ENCODE results near the gene NRXN3. TPM values are rescaled to one million over a fixed set of nuclear protein-coding genes. Genes with fewer than 3 reads are reported as not detected.

The NRXN3 gene
- polyA plus RNA-seq, 1 experiment = 7.0 TPM

DNA sequence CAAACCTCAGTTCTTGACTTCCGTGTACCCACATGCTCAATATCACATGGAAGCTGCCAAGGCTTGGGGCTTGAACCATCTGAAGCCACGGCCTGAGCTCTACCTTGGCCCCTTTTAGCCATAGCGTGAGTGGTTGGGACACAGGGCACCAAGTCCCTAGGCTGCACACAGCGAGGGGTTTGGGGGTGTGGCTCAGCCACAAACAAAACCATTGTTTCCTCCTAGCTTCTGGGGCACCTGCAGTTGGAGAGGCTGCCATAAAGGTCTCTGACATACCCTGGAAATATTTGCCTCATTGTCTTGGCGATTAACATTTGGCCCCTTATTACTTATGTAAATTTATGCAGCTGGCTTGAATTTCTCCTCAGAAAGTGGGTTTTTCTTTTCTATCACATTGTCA is 628.6 kb downstream of the NRXN3 start:
- ChIA-PET CTCF (no interaction called here), POLR2A (no interaction called here)
- DNase-seq (ENCODE audit: low read depth) = no peak
- H3K36me3 ChIP-seq (ENCODE audit: control insufficient read depth, insufficient read depth, low read length) = no peaks in the 10 kb centered on the region
- TF ChIP-seq, protein P1, sequence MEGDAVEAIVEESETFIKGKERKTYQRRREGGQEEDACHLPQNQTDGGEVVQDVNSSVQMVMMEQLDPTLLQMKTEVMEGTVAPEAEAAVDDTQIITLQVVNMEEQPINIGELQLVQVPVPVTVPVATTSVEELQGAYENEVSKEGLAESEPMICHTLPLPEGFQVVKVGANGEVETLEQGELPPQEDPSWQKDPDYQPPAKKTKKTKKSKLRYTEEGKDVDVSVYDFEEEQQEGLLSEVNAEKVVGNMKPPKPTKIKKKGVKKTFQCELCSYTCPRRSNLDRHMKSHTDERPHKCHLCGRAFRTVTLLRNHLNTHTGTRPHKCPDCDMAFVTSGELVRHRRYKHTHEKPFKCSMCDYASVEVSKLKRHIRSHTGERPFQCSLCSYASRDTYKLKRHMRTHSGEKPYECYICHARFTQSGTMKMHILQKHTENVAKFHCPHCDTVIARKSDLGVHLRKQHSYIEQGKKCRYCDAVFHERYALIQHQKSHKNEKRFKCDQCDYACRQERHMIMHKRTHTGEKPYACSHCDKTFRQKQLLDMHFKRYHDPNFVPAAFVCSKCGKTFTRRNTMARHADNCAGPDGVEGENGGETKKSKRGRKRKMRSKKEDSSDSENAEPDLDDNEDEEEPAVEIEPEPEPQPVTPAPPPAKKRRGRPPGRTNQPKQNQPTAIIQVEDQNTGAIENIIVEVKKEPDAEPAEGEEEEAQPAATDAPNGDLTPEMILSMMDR (IDR thresholded peaks at IDR 0.05; ENCODE audit: insufficient read depth, low read depth, low read length) = no peak
- no peak overlapping the region for H3K4me3 ChIP-seq (ENCODE audit: low read depth, low read length)
- H3K27me3 ChIP-seq (ENCODE audit: control insufficient read depth, insufficient read depth, low read length) = no peaks in the 10 kb centered on the region

DNA sequence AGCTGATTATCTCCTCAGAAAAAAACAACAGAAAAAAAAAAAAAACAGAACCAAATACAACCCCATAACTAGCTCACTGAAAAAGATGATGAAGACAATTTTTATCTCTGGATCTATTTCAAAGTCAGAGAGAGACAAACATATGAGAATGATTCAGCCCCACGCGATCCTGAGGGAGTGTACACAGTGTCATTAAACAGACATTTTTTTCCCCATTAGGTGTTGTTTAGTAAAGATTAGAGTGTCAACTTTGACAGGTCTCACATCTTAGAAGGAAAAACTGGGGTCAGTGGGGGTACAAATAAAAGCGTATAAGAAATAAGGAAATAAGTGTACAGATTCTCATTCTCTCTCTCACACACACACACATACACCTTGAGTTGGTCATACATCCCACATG is 635.4 kb downstream of the NRXN3 start:
- Histone ChIP-seq H3K36me3 (ENCODE audit: control insufficient read depth, insufficient read depth, low read length) (no peaks in the 10 kb centered on the region), H3K27me3 (ENCODE audit: control insufficient read depth, insufficient read depth, low read length) (no peaks in the 10 kb centered on the region), H3K4me3 (ENCODE audit: low read depth, low read length) (no peak overlapping the region)
- ChIA-PET CTCF (interaction anchor here (0.6 kb wide), 1 partner anchor 744 kb away, joined by 3 read pairs; no protein-coding TSS in a partner anchor), POLR2A (no interaction called here)
- TF ChIP-seq, protein P1 (IDR thresholded peaks at IDR 0.05; ENCODE audit: insufficient read depth, low read depth, low read length) = no peak
- DNase-seq (ENCODE audit: low read depth) = no peak

DNA sequence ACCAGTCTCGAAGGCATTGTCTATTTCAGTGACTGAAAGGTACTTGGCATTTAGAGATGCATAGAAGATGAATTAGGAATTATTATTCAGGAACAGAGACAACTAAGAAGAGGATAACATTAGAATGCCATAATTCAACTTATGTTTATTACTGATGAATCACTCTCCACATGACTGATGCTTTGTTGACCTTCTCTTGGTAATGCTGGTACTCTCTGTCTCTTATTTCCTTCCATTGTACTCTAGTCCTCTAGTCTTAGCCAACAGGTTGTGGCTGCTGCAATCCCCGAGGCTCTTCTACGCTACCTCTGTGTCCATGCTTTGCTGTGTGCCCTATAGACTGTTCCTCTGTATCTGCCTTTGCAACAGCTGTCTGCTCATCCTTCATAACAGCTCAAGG is 652.9 kb downstream of the NRXN3 start:
- no peaks in the 10 kb centered on the region for H3K27me3 ChIP-seq (ENCODE audit: control insufficient read depth, insufficient read depth, low read length)
- H3K36me3 ChIP-seq (ENCODE audit: control insufficient read depth, insufficient read depth, low read length) = no peaks in the 10 kb centered on the region
- no peak overlapping the region for H3K4me3 ChIP-seq (ENCODE audit: low read depth, low read length)
- CTCF ChIA-PET = no interaction called here
- TF ChIP-seq, protein P1 (IDR thresholded peaks at IDR 0.05; ENCODE audit: insufficient read depth, low read depth, low read length) = no peak
- POLR2A ChIA-PET = no interaction called here
- DNase-seq (ENCODE audit: low read depth) = no peak

DNA sequence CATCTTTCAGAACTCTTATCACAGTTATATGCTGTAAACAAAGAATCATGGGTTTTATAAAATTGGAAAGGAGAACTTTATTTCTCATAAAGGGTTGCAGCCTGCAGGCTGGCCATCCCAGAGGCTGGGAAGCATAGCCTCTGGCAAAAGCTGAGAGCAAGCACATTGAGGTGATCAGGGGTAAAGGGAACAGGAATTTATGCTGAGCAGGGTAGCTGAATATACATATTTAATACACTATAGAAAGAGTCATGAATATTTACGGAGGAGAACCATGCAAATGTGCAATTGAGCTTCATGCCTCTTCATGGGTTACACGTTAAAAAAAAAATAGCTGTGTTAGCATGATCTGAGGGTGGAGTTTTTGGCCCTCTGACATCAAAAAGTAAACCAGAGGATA is 653.3 kb downstream of the NRXN3 start:
- ChIA-PET CTCF (no interaction called here), POLR2A (no interaction called here)
- Histone ChIP-seq H3K27me3 (ENCODE audit: control insufficient read depth, insufficient read depth, low read length) (no peaks in the 10 kb centered on the region), H3K4me3 (ENCODE audit: low read depth, low read length) (no peak overlapping the region), H3K36me3 (ENCODE audit: control insufficient read depth, insufficient read depth, low read length) (no peaks in the 10 kb centered on the region)
- TF ChIP-seq, protein P1 (IDR thresholded peaks at IDR 0.05; ENCODE audit: insufficient read depth, low read depth, low read length) = no peak
- DNase-seq (ENCODE audit: low read depth) = no peak

DNA sequence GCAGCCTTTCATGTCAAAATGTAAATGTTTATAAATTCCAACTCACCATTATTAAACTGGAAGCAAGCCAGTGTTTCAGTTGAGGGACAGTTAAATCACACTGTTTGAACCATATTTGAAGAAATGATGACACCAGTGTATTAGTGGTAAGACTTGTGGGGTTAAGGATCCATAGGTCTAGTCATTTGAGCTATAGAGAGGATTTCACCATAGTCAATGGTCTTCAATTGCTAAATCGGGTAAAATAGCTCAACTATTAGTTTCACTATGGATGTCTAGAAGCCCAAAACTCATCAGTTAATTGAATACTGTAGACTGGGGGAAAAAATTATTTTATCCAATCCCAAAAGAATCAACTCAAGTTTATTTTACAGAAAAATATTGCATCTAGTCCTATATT is 659.1 kb downstream of the NRXN3 start:
- TF ChIP-seq, protein P1 (IDR thresholded peaks at IDR 0.05; ENCODE audit: insufficient read depth, low read depth, low read length) = no peak
- Histone ChIP-seq H3K27me3 (ENCODE audit: control insufficient read depth, insufficient read depth, low read length) (no peaks in the 10 kb centered on the region), H3K4me3 (ENCODE audit: low read depth, low read length) (no peak overlapping the region), H3K36me3 (ENCODE audit: control insufficient read depth, insufficient read depth, low read length) (no peaks in the 10 kb centered on the region)
- CTCF ChIA-PET = no interaction called here
- no peak for DNase-seq (ENCODE audit: low read depth)
- POLR2A ChIA-PET = no interaction called here

Measured in BJ (cell line).